ENCODE measurements around the gene AGBL1.

DNA sequence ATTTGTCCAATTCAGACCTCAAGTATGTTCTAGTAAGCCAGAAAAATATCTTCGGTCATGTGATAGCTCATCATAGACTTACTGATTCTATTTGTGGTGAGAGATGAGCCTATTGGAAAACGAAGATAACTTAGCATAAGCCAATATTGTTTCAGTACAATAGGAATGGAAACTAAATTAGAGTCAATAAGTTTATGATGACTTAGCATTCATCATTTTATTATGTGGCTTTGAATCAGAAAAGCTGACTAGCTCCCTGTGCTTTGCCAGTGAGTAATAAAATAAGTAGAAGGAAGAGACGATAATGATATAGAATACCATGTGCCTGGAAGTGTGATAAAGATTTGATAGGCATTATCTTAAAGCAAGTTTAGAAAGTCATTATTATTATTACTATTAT lies 605.6 kb downstream of the AGBL1 start:
- TF ChIP-seq EZH2 (IDR thresholded peaks at IDR 0.05; ENCODE audit: borderline replicate concordance, low read depth, low read length, severe bottlenecking) (no peak), CTCF (IDR thresholded peaks at IDR 0.05; ENCODE audit: borderline replicate concordance, extremely low read depth, low read length, poor library complexity, severe bottlenecking) (no peak)

Measured in DND-41 (cell line).